SH-SY5Y (cell line): Measurements from ENCODE around the gene PNMA8B.

Experiments
- GATA2 ChIP-seq: IDR thresholded peaks from 2 replicates; pipeline ENCODE4 v1.6.1; 2011; ENCODE audit warnings: mild to moderate bottlenecking, low read depth, low read length
- GATA3 ChIP-seq: IDR thresholded peaks from 2 replicates; pipeline ENCODE4 v1.6.1; 2011; ENCODE audit warnings: low read depth, mild to moderate bottlenecking, low read length, moderate library complexity

DNA sequence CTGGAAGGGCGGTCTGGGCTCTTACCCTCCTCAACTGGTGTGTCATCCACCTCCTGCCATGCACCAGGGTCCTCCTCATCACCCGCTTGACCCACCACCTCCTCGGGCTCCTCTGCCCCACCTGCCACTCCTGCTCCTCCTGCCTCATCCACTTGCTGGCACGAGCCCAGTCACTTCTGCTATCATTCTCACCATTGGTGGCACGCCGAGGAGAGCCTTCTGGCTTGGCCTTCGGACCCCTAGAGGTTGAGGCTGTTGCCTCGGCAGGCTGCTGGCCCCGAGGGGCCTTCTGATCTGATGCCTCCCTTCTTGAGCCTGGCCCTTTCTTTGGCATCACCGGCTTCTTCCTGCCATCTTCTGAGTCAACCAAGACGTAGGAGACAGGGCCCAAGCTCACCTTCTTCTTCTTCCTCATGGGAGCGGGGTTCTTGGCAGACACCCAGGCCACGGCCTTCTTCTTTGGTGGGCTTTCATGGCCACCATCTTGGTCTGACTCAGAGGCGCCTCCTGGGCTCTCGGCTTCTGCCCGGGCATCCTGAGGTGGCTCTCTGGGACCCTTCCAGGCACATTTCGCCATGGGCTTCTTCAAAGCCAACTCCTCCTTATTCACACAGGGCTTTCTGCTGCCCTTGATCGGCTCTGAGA, 26.0 kb downstream of the PNMA8B start:
- TF ChIP-seq GATA2 (no peak), GATA3 (no peak)
